SU-DHL-6 (cell line): ENCODE measurements around the gene CCDC9B.

Source experiments
- H2AFZ ChIP-seq: fragments of 200-600 bp; sonication (generic); 2 replicates; pipeline ENCODE4 v1.6.1; 2014; ENCODE audit warnings: low read depth, mild to moderate bottlenecking, moderate library complexity, mixed read lengths, antibody characterized with exemption, low read length; ENCODE audit not compliant: severe bottlenecking
- H3F3A ChIP-seq: fragments of 200-600 bp; shearing (Covaris generic); 2 replicates; pipeline ENCODE4 v1.6.0; 2016; ENCODE audit warnings: antibody characterized with exemption, mild to moderate bottlenecking; ENCODE audit not compliant: insufficient read depth
- H3K27ac ChIP-seq: fragments of 200-600 bp; sonication (generic); 2 replicates; pipeline ENCODE4 v1.5.1; 2016; ENCODE audit warnings: low read depth, mild to moderate bottlenecking, low read length, moderate library complexity, mixed read lengths
- H3K27me3 ChIP-seq: fragments of 200-600 bp; sonication (generic), shearing (Covaris generic); 2 replicates; pipeline ENCODE4 v1.6.0; 2014; ENCODE audit warnings: mild to moderate bottlenecking, low read length
- H3K36me3 ChIP-seq: fragments of 200-600 bp; sonication (generic); 2 replicates; pipeline ENCODE4 v1.6.1; 2014; ENCODE audit warnings: mild to moderate bottlenecking, low read length, mixed read lengths
- H3K4me2 ChIP-seq: fragments of 300-600, 200-600 bp; shearing (Covaris generic), sonication (generic); 2 replicates; pipeline ENCODE4 v1.6.0; 2014; ENCODE audit warnings: low read length, low read depth, mild to moderate bottlenecking; ENCODE audit not compliant: poor library complexity, severe bottlenecking
- H3K4me3 ChIP-seq: fragments of 200-600 bp; sonication (generic); 2 replicates; pipeline ENCODE4 v1.5.1; 2014; ENCODE audit warnings: antibody characterized with exemption, low read length, mild to moderate bottlenecking, mixed read lengths; ENCODE audit not compliant: insufficient read depth, poor library complexity, severe bottlenecking
- H3K79me2 ChIP-seq: fragments of 200-600 bp; sonication (generic); 2 replicates; pipeline ENCODE4 v1.6.1; 2014; ENCODE audit warnings: mild to moderate bottlenecking, low read length, moderate library complexity; ENCODE audit not compliant: insufficient read depth
- H3K9ac ChIP-seq: fragments of 200-600 bp; sonication (generic); 2 replicates; pipeline ENCODE4 v1.7.0; 2014; ENCODE audit warnings: mild to moderate bottlenecking, low read length
- H3K9me2 ChIP-seq: fragments of 200-600 bp; sonication (generic); replicated peaks from 2 replicates; pipeline ENCODE4 v1.6.1; 2014; ENCODE audit warnings: low read length; ENCODE audit not compliant: insufficient read depth
- H3K9me3 ChIP-seq: fragments of 200-600 bp; sonication (generic); 2 replicates; pipeline ENCODE4 v1.6.1; 2014; ENCODE audit warnings: low read length, mixed read lengths; ENCODE audit not compliant: insufficient read depth
- H4K20me1 ChIP-seq: fragments of 200-600 bp; sonication (generic); 2 replicates; pipeline ENCODE4 v1.6.1; 2014; ENCODE audit warnings: low read depth, mild to moderate bottlenecking, antibody characterized with exemption, low read length, moderate library complexity, mixed read lengths
- EZH2phosphoT487 ChIP-seq: fragments of 200-600 bp; sonication (generic), shearing (Covaris generic); conservative IDR thresholded peaks from 2 replicates; pipeline ENCODE4 v1.6.1; 2018; ENCODE audit warnings: mild to moderate bottlenecking, antibody characterized with exemption, low read length, moderate library complexity, mixed read lengths
- TF ChIP-seq, protein P1 (sequence below): fragments of 200-600 bp; sonication (generic); IDR thresholded peaks from one replicate; pipeline ENCODE4 v1.5.1; 2017; ENCODE audit warnings: antibody characterized with exemption, mild to moderate bottlenecking, low read length, moderate library complexity; ENCODE audit not compliant: insufficient read depth, poor library complexity, severe bottlenecking

Gene CCDC9B

DNA sequence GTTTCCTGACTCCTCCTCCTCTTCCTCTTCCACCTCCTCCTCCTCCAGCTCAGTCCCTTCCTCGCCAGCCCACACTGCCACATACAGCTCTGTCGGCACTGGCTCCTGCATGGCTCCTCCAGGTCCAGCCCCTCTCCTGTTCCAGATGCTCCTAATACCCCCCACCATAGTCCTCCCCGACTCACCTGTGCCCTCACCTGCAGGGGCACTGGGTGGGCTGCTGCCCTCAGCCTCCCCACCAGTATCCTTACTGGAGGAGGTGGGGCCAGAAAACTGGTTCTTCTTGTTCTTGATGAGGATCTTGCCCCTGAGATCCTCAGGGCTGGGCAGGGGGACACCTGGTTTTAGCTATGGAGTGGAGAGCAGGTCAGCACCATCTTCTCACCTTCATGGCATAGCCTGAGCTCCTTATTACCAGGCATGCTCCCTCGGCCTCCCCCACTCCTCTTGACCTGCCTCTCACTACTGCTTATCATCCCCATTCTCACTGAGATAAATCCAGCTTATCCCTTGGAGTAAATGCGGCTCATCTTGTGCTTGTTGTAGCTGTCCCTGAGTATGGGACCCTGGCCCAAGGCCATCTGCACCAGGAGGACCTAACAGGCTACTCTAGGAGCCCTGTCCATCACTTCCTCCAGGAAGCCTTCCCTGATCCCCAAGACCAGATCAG is 44.0 kb downstream of the CCDC9B start:
- TF ChIP-seq EZH2phosphoT487, result no peak
- TF ChIP-seq, protein P1, sequence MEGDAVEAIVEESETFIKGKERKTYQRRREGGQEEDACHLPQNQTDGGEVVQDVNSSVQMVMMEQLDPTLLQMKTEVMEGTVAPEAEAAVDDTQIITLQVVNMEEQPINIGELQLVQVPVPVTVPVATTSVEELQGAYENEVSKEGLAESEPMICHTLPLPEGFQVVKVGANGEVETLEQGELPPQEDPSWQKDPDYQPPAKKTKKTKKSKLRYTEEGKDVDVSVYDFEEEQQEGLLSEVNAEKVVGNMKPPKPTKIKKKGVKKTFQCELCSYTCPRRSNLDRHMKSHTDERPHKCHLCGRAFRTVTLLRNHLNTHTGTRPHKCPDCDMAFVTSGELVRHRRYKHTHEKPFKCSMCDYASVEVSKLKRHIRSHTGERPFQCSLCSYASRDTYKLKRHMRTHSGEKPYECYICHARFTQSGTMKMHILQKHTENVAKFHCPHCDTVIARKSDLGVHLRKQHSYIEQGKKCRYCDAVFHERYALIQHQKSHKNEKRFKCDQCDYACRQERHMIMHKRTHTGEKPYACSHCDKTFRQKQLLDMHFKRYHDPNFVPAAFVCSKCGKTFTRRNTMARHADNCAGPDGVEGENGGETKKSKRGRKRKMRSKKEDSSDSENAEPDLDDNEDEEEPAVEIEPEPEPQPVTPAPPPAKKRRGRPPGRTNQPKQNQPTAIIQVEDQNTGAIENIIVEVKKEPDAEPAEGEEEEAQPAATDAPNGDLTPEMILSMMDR, result no peak
- no peak overlapping the region for H2AFZ ChIP-seq
- no peak overlapping the region for H3K27ac ChIP-seq

DNA sequence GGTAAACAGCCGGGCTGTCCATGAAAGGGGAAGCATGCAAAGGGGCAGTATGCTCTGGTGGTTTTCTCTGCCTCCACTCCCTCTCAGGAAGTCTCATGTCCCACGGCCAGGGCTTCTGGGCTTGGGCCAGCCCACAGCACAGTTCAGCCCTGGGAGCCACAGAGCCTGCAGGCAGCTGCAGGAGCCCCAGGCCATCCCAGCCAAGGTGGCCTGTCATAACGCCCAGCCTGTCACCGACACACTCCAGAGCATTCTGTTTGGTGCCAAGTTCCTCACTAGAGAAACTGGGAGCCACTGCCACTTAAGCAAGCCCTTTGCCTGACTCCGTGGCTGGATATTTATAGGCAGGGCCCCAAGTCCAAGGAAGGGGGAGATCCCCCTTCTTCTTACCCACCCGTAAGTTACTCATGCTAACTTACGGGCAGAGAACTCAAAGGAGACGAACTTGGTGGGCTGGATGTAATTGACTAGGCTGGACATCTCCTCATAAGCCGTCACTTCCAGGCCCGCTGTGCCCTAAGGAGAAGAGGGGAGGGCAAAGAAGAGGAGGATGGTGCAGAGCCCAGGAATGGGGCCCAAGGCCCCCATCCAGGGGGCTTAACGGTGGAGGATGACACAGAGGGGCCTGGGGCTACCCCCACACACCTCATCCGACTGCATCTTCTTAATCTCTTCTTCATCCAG is 44.7 kb downstream of the CCDC9B start:
- Histone ChIP-seq H3K27ac (no peak overlapping the region), H3F3A (no peaks in the 10 kb centered on the region), H3K27me3 (no peaks in the 10 kb centered on the region), H3K9ac (no peak overlapping the region), H3K4me2 (no peak overlapping the region), H3K9me2 (no peaks in the 10 kb centered on the region), H2AFZ (no peak overlapping the region), H3K79me2 (no peaks in the 10 kb centered on the region), H4K20me1 (no peaks in the 10 kb centered on the region), H3K36me3 (no peaks in the 10 kb centered on the region), H3K9me3 (peaks cover 3% of the 10 kb centered on the region; the same call in 1 of the 2 replicates), H3K4me3 (no peak overlapping the region)
- no peak for TF ChIP-seq EZH2phosphoT487
- TF ChIP-seq, protein P1, result no peak

More for the DNA sequence above, 44.0 kb downstream of the CCDC9B start:
- Histone ChIP-seq H3K36me3 (no peaks in the 10 kb centered on the region), H3F3A (no peaks in the 10 kb centered on the region), H3K4me3 (no peak overlapping the region), H4K20me1 (no peaks in the 10 kb centered on the region), H3K9me2 (no peaks in the 10 kb centered on the region), H3K9ac (no peak overlapping the region), H3K4me2 (no peak overlapping the region), H3K9me3 (peaks cover 3% of the 10 kb centered on the region; the same call in 1 of the 2 replicates), H3K79me2 (no peaks in the 10 kb centered on the region), H3K27me3 (no peaks in the 10 kb centered on the region)

DNA sequence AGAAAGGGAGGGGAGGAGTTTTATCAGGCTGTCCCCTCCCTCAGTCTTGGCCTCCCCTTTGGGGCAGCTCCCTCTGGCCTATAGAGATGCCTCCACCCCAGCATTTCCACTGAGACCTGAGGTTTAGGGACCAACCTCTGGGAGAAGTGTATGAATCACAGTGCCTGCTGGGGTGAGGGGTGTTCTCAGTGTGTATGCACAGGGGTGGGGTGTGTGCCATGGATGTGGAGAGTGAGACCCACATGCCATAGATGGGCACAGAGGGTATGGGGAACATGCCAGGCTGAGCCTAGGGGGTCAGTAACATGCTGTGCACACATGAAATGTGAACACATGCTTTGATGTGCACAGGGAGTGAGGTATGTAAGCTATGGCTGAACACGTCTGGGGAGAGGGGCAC is 45.4 kb downstream of the CCDC9B start:
- TF ChIP-seq, protein P1, result no peak
- TF ChIP-seq EZH2phosphoT487, result no peak
- Histone ChIP-seq H3K4me2 (no peak overlapping the region), H3F3A (no peaks in the 10 kb centered on the region), H4K20me1 (no peaks in the 10 kb centered on the region), H3K4me3 (no peak overlapping the region), H2AFZ (no peak overlapping the region), H3K9me3 (peaks cover 3% of the 10 kb centered on the region; the same call in 1 of the 2 replicates), H3K27ac (no peak overlapping the region), H3K36me3 (no peaks in the 10 kb centered on the region), H3K79me2 (no peaks in the 10 kb centered on the region), H3K27me3 (no peaks in the 10 kb centered on the region), H3K9ac (no peak overlapping the region), H3K9me2 (no peaks in the 10 kb centered on the region)
